ENCODE measurements around the gene TNK2.

DNA sequence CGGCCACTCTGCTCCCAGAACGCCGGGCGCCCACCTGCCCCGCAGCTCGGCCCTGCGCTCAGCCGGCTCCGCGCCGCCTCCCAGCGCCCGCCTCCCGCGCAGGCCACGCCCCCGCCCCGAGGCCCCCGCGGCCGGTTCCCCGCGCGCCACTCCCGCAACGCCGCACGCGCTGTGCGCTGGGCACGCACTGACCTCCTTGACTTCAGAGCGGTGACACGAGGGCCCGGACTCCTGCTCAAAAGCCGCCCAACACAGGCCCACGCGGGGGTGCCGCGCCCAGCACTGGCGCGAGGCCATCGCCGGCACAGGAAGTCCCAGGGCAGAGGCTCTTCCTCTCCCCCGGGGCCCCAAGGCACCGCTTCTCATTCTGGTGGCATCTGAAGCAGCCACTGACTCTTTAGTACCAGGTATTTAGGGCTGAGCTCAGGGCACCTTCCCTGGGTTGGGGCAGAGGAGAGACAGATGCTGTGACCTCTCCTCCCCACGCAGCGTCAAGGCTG is 12.4 kb downstream of the TNK2 start:
- TF ChIP-seq, protein P1, sequence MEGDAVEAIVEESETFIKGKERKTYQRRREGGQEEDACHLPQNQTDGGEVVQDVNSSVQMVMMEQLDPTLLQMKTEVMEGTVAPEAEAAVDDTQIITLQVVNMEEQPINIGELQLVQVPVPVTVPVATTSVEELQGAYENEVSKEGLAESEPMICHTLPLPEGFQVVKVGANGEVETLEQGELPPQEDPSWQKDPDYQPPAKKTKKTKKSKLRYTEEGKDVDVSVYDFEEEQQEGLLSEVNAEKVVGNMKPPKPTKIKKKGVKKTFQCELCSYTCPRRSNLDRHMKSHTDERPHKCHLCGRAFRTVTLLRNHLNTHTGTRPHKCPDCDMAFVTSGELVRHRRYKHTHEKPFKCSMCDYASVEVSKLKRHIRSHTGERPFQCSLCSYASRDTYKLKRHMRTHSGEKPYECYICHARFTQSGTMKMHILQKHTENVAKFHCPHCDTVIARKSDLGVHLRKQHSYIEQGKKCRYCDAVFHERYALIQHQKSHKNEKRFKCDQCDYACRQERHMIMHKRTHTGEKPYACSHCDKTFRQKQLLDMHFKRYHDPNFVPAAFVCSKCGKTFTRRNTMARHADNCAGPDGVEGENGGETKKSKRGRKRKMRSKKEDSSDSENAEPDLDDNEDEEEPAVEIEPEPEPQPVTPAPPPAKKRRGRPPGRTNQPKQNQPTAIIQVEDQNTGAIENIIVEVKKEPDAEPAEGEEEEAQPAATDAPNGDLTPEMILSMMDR (conservative IDR thresholded peaks at IDR 0.05; ENCODE audit: low read length): no peak
- no peak for TF ChIP-seq EZH2phosphoT487 (IDR thresholded peaks at IDR 0.05; ENCODE audit: borderline replicate concordance, low read depth, low read length)

Measured in OCI-LY7 (cell line).